ENCODE data around the gene TRAF6. TPM values are rescaled to one million over a fixed set of nuclear protein-coding genes. Genes with fewer than 3 reads are reported as not detected.

Gene TRAF6, protein sequence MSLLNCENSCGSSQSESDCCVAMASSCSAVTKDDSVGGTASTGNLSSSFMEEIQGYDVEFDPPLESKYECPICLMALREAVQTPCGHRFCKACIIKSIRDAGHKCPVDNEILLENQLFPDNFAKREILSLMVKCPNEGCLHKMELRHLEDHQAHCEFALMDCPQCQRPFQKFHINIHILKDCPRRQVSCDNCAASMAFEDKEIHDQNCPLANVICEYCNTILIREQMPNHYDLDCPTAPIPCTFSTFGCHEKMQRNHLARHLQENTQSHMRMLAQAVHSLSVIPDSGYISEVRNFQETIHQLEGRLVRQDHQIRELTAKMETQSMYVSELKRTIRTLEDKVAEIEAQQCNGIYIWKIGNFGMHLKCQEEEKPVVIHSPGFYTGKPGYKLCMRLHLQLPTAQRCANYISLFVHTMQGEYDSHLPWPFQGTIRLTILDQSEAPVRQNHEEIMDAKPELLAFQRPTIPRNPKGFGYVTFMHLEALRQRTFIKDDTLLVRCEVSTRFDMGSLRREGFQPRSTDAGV
- total RNA-seq (16.5 TPM), polyA plus RNA-seq (ENCODE audit: insufficient read depth, low read depth, low replicate concordance) (4.0 TPM)
- long read RNA-seq, donor 1, full-length matches to known transcripts, result 2 of 2 reads
- long read RNA-seq, donor 1, partial matches to known transcripts, result 0 of 2 reads
- long read RNA-seq, donor 1, other reads (novel, unspliced or antisense), result 0 of 2 reads
- long read RNA-seq, donor 2, full-length matches to known transcripts, result 3 of 3 reads
- long read RNA-seq, donor 2, partial matches to known transcripts, result 0 of 3 reads
- long read RNA-seq, donor 2, other reads (novel, unspliced or antisense), result 0 of 3 reads
- long read RNA-seq, donor 3, full-length matches to known transcripts, result 2 of 2 reads
- long read RNA-seq, donor 3, partial matches to known transcripts, result 0 of 2 reads
- long read RNA-seq, donor 3, other reads (novel, unspliced or antisense), result 0 of 2 reads
- long read RNA-seq, donor 4, full-length matches to known transcripts, result 3 of 3 reads
- long read RNA-seq, donor 4, partial matches to known transcripts, result 0 of 3 reads
- long read RNA-seq, donor 4, other reads (novel, unspliced or antisense), result 0 of 3 reads
- long read RNA-seq, donor 5, result 0 reads
- long read RNA-seq, donor 6, full-length matches to known transcripts, result 4 of 4 reads
- long read RNA-seq, donor 6, partial matches to known transcripts, result 0 of 4 reads
- long read RNA-seq, donor 6, other reads (novel, unspliced or antisense), result 0 of 4 reads
- long read RNA-seq, donor 7, full-length matches to known transcripts, result 5 of 6 reads
- long read RNA-seq, donor 7, partial matches to known transcripts, result 0 of 6 reads
- long read RNA-seq, donor 7, other reads (novel, unspliced or antisense), result 1 of 6 reads
- long read RNA-seq, donor 8, full-length matches to known transcripts, result 2 of 2 reads
- long read RNA-seq, donor 8, partial matches to known transcripts, result 0 of 2 reads
- long read RNA-seq, donor 8, other reads (novel, unspliced or antisense), result 0 of 2 reads
- long read RNA-seq, donor 9, full-length matches to known transcripts, result 2 of 2 reads
- long read RNA-seq, donor 9, partial matches to known transcripts, result 0 of 2 reads
- long read RNA-seq, donor 9, other reads (novel, unspliced or antisense), result 0 of 2 reads
- long read RNA-seq, donor 10, full-length matches to known transcripts, result 4 of 4 reads
- long read RNA-seq, donor 10, partial matches to known transcripts, result 0 of 4 reads
- long read RNA-seq, donor 10, other reads (novel, unspliced or antisense), result 0 of 4 reads

DNA sequence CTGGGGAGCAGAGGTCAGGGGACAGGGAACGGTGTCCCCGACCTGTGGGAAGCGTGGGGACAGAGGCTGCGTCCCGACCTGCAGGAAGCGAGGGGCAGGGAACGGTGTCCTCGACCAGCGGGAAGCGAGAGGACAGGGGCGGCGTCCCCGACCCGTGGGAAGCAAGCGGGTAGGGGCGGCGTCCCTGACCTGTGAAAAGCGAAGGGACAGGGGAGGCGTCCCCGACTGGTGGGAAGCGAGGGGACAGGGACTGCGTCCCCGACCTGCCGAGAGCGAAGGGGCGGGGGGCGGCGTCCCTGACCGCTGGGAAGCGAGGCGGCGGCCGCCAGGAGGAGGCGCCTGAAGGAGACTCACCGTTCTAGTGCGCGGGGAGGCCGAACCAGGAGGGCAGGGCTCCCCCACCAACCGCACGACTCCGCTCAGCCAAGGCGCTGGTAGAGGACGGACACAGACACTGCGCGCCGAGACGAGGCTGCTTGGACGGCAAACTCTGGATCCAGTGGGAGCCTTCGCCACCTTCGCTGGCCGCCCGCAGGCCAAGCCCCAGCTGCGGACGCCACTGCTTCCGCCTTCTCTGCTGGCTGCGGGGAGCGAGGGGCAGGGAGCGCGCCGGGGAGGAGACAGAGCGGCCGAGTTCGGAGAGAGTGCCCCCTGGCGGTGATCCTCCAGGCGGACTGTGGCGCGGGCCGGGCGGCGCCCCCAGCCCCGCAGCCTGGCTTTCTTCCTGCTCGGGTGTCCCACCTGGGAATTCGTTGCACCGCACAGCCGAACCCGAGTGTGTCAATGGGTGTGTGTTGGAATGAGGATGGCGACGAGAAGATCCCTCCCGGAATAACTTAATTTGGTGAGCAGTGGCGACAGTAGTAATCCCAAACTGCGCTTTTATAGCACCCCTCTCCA, at the start of gene TRAF6:
Gene TRAF6 (minus strand): TSS at position 579 of the 900 bp plus-strand sequence. CDS start 8,757 bp downstream, outside the sequence.
- Histone ChIP-seq H3K27me3 (ENCODE audit: control insufficient read depth, insufficient read depth, low read length) (no peaks in the 10 kb centered on the region), H3K27ac (ENCODE audit: low read depth in 2 of 2, low read length in 2 of 2) (peak within 1 kb of the TSS; percentile 93 to 97), H3K4me3 (ENCODE audit: low read length in 3 of 3) (peak within 1 kb of the TSS; percentile 80 to 98 (median 82)), H3K36me3 (ENCODE audit: control insufficient read depth in 2 of 3, insufficient read depth in 3 of 3, low read length in 3 of 3) (no peaks in the 10 kb centered on the region), H3K4me1 (ENCODE audit: control insufficient read depth in 2 of 3, insufficient read depth in 2 of 3, low read depth in 1 of 3, low read length in 3 of 3) (peaks cover 0 to 5% (median 5%) of the 10 kb centered on the region in 3 donors), H3K9me3 (ENCODE audit: control insufficient read depth in 2 of 3, insufficient read depth in 1 of 3, low read length in 3 of 3) (no peaks in the 10 kb centered on the region), H3K9ac (ENCODE audit: low read length in 3 of 3) (peak within 1 kb of the TSS; percentile 61 to 95 (median 74))
- DNase-seq (peak; percentile 90 to 96 (median 94)), FAIRE-seq (no peak)
- intact Hi-C loops (cut with DNase I), result no loop called here
- TF ChIP-seq, protein P1, sequence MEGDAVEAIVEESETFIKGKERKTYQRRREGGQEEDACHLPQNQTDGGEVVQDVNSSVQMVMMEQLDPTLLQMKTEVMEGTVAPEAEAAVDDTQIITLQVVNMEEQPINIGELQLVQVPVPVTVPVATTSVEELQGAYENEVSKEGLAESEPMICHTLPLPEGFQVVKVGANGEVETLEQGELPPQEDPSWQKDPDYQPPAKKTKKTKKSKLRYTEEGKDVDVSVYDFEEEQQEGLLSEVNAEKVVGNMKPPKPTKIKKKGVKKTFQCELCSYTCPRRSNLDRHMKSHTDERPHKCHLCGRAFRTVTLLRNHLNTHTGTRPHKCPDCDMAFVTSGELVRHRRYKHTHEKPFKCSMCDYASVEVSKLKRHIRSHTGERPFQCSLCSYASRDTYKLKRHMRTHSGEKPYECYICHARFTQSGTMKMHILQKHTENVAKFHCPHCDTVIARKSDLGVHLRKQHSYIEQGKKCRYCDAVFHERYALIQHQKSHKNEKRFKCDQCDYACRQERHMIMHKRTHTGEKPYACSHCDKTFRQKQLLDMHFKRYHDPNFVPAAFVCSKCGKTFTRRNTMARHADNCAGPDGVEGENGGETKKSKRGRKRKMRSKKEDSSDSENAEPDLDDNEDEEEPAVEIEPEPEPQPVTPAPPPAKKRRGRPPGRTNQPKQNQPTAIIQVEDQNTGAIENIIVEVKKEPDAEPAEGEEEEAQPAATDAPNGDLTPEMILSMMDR (IDR thresholded peaks at IDR 0.05; ENCODE audit: borderline replicate concordance, extremely low read depth, insufficient read depth), result peak; percentile 74

DNA sequence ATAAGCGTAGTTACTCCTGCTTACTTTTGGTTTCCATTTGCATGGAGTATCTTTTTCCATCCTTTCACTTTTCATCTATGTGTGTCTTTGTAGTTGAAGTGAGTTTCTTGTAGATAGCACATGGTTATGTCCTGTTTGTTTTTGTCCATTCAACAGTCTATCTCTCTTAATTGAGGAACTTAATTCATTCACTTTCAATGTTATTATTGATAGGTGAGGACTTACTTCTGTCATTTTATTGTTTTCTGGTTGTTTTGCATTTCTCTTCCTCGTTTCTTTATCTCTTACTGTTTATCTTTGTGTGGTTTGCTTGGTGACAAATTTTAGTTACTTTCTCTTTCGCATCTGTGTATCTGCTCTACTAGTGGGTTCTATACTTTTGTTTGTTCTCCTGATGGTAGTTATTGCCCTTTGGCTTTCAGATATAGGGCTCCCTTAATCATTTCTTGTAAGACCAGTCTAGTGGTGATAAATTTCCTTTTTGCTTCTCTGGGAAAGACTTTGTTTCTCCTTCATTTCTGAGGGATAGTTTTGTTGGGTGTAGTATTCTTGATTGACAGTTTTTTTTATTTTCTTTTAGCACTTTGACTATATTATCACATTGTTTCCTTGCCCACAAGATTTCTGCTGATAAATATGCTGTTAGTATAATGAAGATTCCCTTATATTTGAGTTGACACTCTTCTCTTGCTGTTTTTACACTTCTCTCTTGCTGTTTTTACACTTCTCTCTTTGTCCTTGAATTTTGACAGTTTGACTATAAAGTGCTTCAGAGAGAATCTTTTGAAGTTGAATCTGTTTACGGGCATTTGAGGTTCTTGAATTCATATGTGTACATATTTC, 48.7 kb upstream of the TRAF6 start:
- Histone ChIP-seq H3K27me3 (ENCODE audit: control insufficient read depth, insufficient read depth, low read length) (no peaks in the 10 kb centered on the region), H3K9ac (ENCODE audit: low read length in 3 of 3) (no peak overlapping the region)
- FAIRE-seq, result no peak

More for the DNA sequence above, 48.7 kb upstream of the TRAF6 start:
- no peak overlapping the region for H3K27ac ChIP-seq (ENCODE audit: low read depth in 2 of 2, low read length in 2 of 2)
- intact Hi-C loops (cut with DNase I), result no loop called here
- H3K9me3 ChIP-seq (ENCODE audit: control insufficient read depth in 2 of 3, insufficient read depth in 1 of 3, low read length in 3 of 3), result no peaks in the 10 kb centered on the region
- no peak for DNase-seq
- H3K4me3 ChIP-seq (ENCODE audit: low read length in 3 of 3), result no peak overlapping the region
- TF ChIP-seq, protein P1 (IDR thresholded peaks at IDR 0.05; ENCODE audit: borderline replicate concordance, extremely low read depth, insufficient read depth), result no peak
- H3K4me1 ChIP-seq (ENCODE audit: control insufficient read depth in 2 of 3, insufficient read depth in 2 of 3, low read depth in 1 of 3, low read length in 3 of 3), result no peaks in the 10 kb centered on the region
- no peaks in the 10 kb centered on the region for H3K36me3 ChIP-seq (ENCODE audit: control insufficient read depth in 2 of 3, insufficient read depth in 3 of 3, low read length in 3 of 3)

Data from kidney (tissue), 22 donors.